Measurements from ENCODE around the gene TPH1. TPM values are rescaled to one million over a fixed set of nuclear protein-coding genes. Genes with fewer than 3 reads are reported as not detected.

TPH1 gene
- total RNA-seq, result 0.66 and 0.82 TPM in 2 replicates
- long read RNA-seq, result 0 reads

DNA sequence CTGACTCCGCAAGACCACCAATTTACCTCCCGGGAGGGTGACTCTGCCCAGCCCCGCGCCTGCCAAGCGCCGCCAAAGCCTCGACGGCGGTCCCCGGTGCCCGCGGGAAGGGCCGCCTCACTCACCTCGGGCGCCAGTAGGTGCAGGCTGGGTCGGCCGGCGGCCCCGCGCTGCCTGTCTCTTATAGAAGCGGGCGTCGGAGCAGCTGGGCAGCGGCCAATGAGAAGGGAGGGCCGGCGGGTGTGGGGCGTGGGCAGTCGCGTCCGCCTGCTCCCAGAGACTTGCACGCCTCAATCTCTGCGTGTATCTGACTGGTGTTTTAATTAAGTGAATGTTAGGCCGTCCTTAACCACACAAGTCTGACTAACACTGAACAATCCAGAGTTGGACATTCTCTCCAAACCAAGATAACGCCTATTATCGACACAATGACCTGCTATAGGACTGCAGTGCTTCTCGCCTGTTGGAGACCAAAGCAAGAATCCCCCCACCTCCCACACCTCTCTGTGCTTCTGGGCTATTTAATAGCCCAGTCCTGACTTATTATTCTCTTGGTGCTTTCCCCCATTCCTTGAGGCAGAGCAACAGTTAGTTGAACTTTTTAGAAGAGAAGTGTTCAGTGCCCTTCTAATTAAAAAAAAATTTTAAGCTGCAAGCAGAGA, at the start of gene TPH1:
TPH1 (minus strand) TSS at position 154 of the 662 bp plus-strand sequence. CDS start 5,507 bp downstream, outside the sequence.
- TF ChIP-seq, protein P1, sequence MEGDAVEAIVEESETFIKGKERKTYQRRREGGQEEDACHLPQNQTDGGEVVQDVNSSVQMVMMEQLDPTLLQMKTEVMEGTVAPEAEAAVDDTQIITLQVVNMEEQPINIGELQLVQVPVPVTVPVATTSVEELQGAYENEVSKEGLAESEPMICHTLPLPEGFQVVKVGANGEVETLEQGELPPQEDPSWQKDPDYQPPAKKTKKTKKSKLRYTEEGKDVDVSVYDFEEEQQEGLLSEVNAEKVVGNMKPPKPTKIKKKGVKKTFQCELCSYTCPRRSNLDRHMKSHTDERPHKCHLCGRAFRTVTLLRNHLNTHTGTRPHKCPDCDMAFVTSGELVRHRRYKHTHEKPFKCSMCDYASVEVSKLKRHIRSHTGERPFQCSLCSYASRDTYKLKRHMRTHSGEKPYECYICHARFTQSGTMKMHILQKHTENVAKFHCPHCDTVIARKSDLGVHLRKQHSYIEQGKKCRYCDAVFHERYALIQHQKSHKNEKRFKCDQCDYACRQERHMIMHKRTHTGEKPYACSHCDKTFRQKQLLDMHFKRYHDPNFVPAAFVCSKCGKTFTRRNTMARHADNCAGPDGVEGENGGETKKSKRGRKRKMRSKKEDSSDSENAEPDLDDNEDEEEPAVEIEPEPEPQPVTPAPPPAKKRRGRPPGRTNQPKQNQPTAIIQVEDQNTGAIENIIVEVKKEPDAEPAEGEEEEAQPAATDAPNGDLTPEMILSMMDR (conservative IDR thresholded peaks at IDR 0.05), result no peak
- H3K27me3 Mint-ChIP-seq (ENCODE audit: low read depth), result peaks cover 52% of the 10 kb centered on the region
- H3K36me3 Mint-ChIP-seq (ENCODE audit: low read depth), result peaks cover 6% of the 10 kb centered on the region
- H3K27ac Mint-ChIP-seq (ENCODE audit: unreplicated experiment), result no peak within 1 kb of the TSS
- H3K4me1 Mint-ChIP-seq, result peaks cover 5% of the 10 kb centered on the region
- H3K4me3 Mint-ChIP-seq, result peak within 1 kb of the TSS; percentile 62
- peaks cover 14% of the 10 kb centered on the region for H3K9me3 Mint-ChIP-seq
- peak; percentile 51 for DNase-seq (ENCODE audit: low read depth, low spot score)

DNA sequence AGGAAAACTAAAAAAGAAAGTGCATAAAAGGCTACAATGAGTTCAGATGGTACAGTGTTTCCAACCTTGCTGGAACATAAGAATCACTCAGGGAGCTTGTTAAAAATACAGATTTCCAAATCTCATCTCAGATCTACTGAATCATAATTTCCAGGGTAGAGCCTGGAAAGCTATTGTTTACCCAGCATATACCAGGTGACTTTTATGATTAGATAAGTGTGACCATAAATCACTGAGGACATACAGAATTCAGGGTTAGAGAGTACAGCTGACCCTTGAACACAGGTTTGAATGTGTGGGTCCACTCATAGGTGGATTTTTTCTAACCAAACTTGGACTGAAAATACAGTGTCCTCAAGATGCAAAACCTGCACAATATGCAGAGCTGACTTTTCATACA, 47.9 kb upstream of the TPH1 start:
- no peak overlapping the region for H3K27ac Mint-ChIP-seq (ENCODE audit: unreplicated experiment)
- no peaks in the 10 kb centered on the region for H3K4me1 Mint-ChIP-seq
- TF ChIP-seq, protein P1 (conservative IDR thresholded peaks at IDR 0.05), result no peak
- no peak for DNase-seq (ENCODE audit: low read depth, low spot score)
- no peaks in the 10 kb centered on the region for H3K27me3 Mint-ChIP-seq (ENCODE audit: low read depth)
- no peaks in the 10 kb centered on the region for H3K9me3 Mint-ChIP-seq
- H3K4me3 Mint-ChIP-seq, result no peak overlapping the region
- peaks cover 13% of the 10 kb centered on the region for H3K36me3 Mint-ChIP-seq (ENCODE audit: low read depth)

DNA sequence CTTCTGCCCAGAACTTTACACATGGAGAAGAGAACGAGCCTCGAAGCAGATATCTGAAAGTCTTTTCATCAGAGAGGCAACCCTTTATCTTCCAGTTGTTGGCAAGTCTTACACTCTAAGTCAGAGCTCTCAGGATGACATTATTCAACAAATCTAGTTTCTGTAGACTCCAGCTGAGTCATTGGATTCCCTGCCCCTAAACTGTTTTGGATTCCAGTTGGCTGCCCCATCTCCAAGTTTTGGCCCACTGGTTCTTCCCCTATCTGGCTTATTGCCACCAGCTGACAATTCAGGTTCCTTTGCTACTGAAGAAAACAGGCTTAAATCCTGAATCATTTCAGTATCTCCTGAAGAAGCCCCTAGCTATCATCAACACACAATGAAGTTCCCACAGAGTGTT, 45.7 kb upstream of the TPH1 start:
- Mint-ChIP-seq H3K27ac (ENCODE audit: unreplicated experiment) (no peak overlapping the region), H3K4me3 (no peak overlapping the region), H3K36me3 (ENCODE audit: low read depth) (peaks cover 17% of the 10 kb centered on the region)

DNA sequence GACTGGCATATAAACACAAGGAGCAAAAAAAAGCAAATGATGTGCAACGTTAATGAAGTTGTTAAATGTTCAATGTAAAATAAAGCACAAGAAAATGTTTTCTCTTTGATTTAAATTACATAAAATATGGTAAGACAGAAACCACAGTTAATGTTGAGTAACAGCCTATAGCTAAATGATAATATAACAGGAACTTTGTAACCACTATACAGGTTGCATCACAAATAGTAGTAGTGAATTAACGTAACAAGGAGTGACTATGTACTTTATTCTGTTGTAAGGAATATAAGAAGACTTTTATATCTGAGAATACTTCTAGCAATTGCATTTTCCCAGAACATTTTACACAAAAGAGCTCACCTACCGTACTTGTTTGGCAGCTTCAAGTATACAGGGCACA, 42.9 kb upstream of the TPH1 start:
- Mint-ChIP-seq H3K27ac (ENCODE audit: unreplicated experiment) (no peak overlapping the region), H3K4me1 (no peaks in the 10 kb centered on the region), H3K36me3 (ENCODE audit: low read depth) (peaks cover 14% of the 10 kb centered on the region), H3K27me3 (ENCODE audit: low read depth) (no peaks in the 10 kb centered on the region), H3K9me3 (no peaks in the 10 kb centered on the region), H3K4me3 (no peak overlapping the region)
- TF ChIP-seq, protein P1 (conservative IDR thresholded peaks at IDR 0.05), result no peak
- no peak for DNase-seq (ENCODE audit: low read depth, low spot score)

More for the DNA sequence above, 45.7 kb upstream of the TPH1 start:
- TF ChIP-seq, protein P1 (conservative IDR thresholded peaks at IDR 0.05), result no peak
- no peaks in the 10 kb centered on the region for H3K27me3 Mint-ChIP-seq (ENCODE audit: low read depth)
- H3K9me3 Mint-ChIP-seq, result no peaks in the 10 kb centered on the region
- H3K4me1 Mint-ChIP-seq, result no peaks in the 10 kb centered on the region
- no peak for DNase-seq (ENCODE audit: low read depth, low spot score)

DNA sequence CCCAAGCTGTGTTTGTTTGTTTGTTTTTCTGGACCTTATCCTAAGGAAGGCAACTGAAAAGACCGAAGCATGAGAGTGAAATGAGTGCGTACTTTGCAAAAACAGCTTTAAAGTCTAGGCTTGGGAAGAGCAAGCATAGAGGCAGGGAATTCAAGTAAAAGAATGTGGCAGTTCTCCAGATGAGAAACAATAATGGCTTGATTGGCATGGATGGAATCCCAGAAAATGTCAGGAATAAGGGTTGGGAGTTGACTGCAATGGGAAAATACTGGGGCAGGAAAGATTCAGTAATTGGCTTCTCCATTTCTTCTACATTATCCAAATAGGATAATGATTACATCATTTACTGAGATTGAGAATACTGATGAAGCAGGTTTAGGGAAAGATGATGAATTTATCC, 42.3 kb upstream of the TPH1 start:
- Mint-ChIP-seq H3K36me3 (ENCODE audit: low read depth) (peaks cover 14% of the 10 kb centered on the region), H3K4me3 (no peak overlapping the region), H3K9me3 (no peaks in the 10 kb centered on the region), H3K27me3 (ENCODE audit: low read depth) (no peaks in the 10 kb centered on the region), H3K4me1 (no peaks in the 10 kb centered on the region), H3K27ac (ENCODE audit: unreplicated experiment) (no peak overlapping the region)
- no peak for DNase-seq (ENCODE audit: low read depth, low spot score)
- TF ChIP-seq, protein P1 (conservative IDR thresholded peaks at IDR 0.05), result no peak
